ENCODE results near the gene FPGS. TPM values are rescaled to one million over a fixed set of nuclear protein-coding genes. Genes with fewer than 3 reads are reported as not detected.

Gene FPGS
- total RNA-seq, 4 donors from 2014 or later = 87.1 to 167 (median 99.5) TPM

DNA sequence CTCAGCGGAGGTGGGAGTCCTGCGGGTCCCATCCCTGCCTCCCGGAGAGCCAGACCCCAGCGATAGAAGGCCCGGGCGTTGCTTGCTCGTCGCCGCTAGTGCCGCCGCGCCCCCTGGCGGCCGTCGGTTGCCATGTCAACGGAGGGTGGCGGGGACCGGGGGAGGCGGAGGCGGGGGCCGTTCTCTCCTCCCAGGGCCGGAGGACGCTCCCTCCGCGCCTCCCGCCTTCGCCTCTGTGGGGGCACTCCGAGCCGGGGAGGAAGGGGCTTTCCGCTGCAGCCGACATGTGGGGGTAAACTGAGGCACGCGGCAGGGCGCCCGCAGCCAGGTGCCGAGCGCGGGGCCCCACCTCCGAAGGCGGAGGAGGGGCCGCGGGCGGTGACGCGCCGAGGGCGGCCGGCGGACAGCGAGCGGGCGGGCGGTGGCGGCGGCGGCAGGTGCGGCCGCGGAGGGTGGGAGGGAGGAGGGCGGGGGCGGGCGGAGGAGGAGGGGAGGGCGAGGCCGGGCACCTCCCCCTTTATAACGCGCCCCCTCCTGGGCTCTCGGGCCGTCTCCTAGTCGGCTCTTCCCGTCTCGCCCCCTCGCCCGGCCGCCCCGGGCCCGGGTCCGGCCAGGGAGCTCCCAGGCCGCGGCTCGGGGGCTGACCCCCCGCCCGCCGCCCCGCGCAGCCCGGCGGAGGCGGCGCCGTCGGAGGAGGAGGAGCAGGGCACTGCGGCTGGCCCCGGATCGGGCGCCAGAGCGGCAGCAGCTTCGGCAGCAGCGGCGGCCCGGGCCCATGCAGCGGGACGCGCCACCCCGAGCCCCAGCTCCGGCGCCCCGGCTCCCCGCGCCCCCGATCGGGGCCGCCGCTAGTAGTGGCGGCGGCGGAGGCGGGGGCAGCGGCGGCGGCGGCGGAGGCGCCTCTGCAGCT lies 17.4 kb upstream of the FPGS start:
- DNase-seq (ENCODE audit: low spot score) (peak; percentile 82), ATAC-seq (ENCODE audit: low FRiP score) (peak; percentile 63)
- TF ChIP-seq, protein P1, sequence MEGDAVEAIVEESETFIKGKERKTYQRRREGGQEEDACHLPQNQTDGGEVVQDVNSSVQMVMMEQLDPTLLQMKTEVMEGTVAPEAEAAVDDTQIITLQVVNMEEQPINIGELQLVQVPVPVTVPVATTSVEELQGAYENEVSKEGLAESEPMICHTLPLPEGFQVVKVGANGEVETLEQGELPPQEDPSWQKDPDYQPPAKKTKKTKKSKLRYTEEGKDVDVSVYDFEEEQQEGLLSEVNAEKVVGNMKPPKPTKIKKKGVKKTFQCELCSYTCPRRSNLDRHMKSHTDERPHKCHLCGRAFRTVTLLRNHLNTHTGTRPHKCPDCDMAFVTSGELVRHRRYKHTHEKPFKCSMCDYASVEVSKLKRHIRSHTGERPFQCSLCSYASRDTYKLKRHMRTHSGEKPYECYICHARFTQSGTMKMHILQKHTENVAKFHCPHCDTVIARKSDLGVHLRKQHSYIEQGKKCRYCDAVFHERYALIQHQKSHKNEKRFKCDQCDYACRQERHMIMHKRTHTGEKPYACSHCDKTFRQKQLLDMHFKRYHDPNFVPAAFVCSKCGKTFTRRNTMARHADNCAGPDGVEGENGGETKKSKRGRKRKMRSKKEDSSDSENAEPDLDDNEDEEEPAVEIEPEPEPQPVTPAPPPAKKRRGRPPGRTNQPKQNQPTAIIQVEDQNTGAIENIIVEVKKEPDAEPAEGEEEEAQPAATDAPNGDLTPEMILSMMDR (IDR thresholded peaks at IDR 0.05) = peak in 2 of 3 donors; percentile 57 to 60

DNA sequence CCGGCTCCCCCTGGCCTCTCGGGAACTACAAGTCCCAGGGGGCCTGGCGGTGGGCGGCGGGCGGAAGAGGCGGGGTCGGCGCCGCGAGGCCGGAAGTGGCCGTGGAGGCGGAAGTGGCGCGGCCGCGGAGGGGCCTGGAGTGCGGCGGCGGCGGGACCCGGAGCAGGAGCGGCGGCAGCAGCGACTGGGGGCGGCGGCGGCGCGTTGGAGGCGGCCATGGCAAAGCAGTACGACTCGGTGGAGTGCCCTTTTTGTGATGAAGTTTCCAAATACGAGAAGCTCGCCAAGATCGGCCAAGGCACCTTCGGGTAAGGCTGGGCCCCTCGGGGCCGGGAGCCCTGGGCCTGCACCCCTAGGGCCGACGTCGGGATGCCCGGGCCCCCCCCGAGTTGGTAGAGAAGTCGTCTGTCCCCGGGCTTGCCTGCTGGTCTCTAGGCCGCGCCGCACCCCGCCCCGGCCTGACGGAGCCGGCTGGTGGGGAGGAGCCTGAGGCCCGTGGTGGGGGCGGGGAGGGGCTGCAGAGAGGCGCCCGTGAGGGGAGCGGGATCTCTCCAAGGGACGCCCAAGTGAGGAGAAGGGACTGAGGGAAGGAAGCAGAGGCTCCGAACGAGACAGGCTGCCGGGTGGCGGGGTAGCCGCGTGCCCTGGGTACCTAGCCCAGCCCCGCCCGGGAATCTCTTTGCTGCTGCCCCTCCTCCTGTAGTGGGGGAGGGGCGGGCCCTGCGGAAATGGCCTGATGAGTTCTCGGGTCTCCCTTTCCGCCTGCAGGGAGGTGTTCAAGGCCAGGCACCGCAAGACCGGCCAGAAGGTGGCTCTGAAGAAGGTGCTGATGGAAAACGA lies 16.5 kb upstream of the FPGS start, which contains the start of gene CDK9:
CDK9 (plus strand) TSS at position 102 of the 840 bp plus-strand sequence; CDS start at position 217, 115 bp downstream.
- TF ChIP-seq, protein P1 (IDR thresholded peaks at IDR 0.05) = no peak
- peak; percentile 85 for ATAC-seq (ENCODE audit: low FRiP score)
- DNase-seq (ENCODE audit: low spot score) = peak; percentile 64

DNA sequence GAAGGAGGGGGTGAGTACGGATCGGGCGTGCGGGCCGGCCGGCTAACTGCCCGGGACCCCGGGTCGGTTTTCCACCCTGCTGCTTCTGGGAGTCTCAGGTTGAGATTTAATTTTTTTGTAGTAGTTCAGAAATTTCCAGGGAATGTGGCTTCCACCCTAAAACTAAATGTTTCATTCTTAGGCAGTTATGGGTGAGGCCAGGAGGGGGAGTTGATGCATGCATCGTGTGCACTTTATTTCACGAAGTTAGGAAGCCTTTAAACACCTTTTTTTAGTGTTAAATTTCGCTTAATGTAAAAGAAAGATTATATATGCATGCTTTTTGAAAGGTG lies 15.9 kb upstream of the FPGS start:
- DNase-seq (ENCODE audit: low spot score) (no peak), ATAC-seq (ENCODE audit: low FRiP score) (no peak)
- TF ChIP-seq, protein P1 (IDR thresholded peaks at IDR 0.05) = no peak

DNA sequence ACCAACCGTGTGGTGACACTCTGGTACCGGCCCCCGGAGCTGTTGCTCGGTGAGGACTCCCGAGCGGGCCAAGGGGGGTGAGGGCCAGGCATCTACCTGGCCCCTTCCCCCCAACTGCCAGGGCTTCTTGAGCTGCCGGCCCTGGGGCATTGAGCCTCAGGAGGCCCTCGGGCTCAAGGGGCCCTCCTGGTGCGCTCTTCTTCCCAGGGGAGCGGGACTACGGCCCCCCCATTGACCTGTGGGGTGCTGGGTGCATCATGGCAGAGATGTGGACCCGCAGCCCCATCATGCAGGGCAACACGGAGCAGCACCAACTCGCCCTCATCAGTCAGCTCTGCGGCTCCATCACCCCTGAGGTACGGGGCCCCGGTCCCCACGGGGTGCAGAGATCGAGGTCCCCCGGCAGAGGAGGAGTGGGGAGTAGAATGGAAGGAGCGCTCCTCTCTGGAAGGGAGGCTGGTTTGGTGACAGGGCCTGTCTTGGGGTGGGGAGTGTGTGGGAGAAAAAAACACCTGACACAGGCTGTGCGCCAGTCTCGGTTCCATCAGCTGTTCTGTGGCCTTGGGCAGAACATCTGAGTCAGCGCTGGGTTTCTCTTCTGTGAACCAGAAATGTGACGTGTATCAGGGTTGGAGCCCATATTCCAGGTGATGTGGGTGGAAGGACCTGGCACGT lies 14.2 kb upstream of the FPGS start:
- TF ChIP-seq, protein P1 (IDR thresholded peaks at IDR 0.05) = no peak
- DNase-seq (ENCODE audit: low spot score) (no peak), ATAC-seq (ENCODE audit: low FRiP score) (no peak)

DNA sequence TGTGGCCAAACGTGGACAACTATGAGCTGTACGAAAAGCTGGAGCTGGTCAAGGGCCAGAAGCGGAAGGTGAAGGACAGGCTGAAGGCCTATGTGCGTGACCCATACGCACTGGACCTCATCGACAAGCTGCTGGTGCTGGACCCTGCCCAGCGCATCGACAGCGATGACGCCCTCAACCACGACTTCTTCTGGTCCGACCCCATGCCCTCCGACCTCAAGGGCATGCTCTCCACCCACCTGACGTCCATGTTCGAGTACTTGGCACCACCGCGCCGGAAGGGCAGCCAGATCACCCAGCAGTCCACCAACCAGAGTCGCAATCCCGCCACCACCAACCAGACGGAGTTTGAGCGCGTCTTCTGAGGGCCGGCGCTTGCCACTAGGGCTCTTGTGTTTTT lies 13.5 kb upstream of the FPGS start:
- DNase-seq (ENCODE audit: low spot score) (no peak), ATAC-seq (ENCODE audit: low FRiP score) (no peak)
- TF ChIP-seq, protein P1 (IDR thresholded peaks at IDR 0.05) = no peak

DNA sequence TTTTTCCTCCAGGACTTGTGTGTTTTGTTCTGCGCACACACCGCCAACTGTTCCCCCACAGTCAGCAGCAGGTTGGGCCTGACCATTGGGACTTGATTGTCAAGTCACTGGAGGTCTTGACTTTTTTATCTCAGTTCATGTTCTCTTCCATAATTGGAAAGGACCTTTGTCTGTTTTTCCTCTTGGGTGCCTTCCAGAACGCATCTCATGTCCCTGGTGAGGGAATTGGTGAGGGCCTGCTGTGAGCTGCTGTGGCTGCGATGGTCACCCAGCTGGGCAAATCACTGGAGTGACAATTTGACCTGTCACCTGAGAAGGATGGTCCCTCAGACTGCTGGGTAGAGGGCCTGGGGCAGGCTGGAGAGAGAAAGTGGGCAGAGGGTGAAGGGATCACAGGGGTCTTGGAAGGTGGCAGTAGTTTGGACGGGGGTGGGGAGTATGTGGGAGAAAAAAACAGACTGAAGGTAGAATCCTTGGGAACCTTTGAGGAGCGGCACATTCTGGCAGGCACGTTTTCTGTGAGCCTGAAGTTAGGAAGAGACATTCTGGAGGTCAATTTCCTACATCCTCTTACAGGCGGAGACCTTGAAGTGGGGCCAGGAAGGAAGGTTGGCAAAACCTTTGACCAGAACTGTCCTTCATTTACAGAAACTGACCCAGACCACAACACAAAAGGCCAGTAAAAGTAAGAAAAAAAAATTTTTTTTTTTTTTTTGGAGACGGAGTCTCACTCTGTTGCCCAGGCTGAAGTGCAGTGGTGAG lies 12.4 kb upstream of the FPGS start:
- DNase-seq (ENCODE audit: low spot score) (no peak), ATAC-seq (ENCODE audit: low FRiP score) (no peak)
- TF ChIP-seq, protein P1 (IDR thresholded peaks at IDR 0.05) = no peak

Measured in omental fat pad (tissue), 4 donors.